HepG2 (cell line): Measurements from ENCODE around the gene AKR1C3. TPM values are rescaled to one million over a fixed set of nuclear protein-coding genes. Genes with fewer than 3 reads are reported as not detected.

Source experiments
- ATAC-seq: fragments of 200-7000 bp; cut with Tn5 transposase; 3 replicates; pipeline ENCODE4 v1.9.1; 2020; ENCODE audit warnings: mild to moderate bottlenecking, moderate library complexity
- BruUV-seq: library from RNA; stranded (reverse); fragments of 400-500 nt; replicated peaks from 2 replicates; lab custom pipeline; 2021; lab: Mats Ljungman, UMichigan
- CTCF ChIA-PET: fragments of 300-600 bp; formaldehyde crosslinking; extraction: SDS; loops from one replicate; lab custom pipeline; 2021; ENCODE audit warnings: low total read pairs, inconsistent platforms, low intra/inter-chr PET ratio; lab: Yijun Ruan, JAX
- POLR2A ChIA-PET: fragments of 350-600 bp; sonication (Branson Sonifier 250); formaldehyde crosslinking; loops from one replicate; lab custom pipeline; 2020; ENCODE audit warnings: antibody characterized with exemption, inconsistent platforms; lab: Yijun Ruan, JAX
- DNase-seq: peaks from one replicate; pipeline ENCODE4 v3.0.0-alpha.2; 2015; ENCODE audit warnings: low spot score
- FAIRE-seq: peaks from 3 replicates; lab custom pipeline; 2011; peaks lifted over from hg19 to GRCh38; lab: Jason Lieb, UNC
- H2AFZ ChIP-seq: one replicate; pipeline ENCODE4 v1.6.1; 2011; ENCODE audit warnings: low read length, inconsistent platforms
- H3K27ac ChIP-seq: fragments of 300-600 bp; 3 replicates; pipeline ENCODE4 v1.8.0; 2011; ENCODE audit warnings: mixed run types, mild to moderate bottlenecking, mixed read lengths, low read length, inconsistent platforms; ENCODE audit not compliant: insufficient read depth; ENCODE audit errors: extremely low read length
- H3K27me3 ChIP-seq, 2 experiments: fragments of 200-600 bp in 1 of 2; 2 replicates in 1 of 2; 3 replicates in 1 of 2; pipeline versions ENCODE4 v1.6.0 to v1.8.0; 2011; ENCODE audit warnings: low read length in 2 of 2, mild to moderate bottlenecking in 2 of 2, moderate library complexity in 2 of 2, inconsistent platforms in 1 of 2; ENCODE audit not compliant: insufficient read depth in 2 of 2, control insufficient read depth in 1 of 2
- H3K36me3 ChIP-seq, 2 experiments: fragments of 200-600 bp in 1 of 2; replicated peaks in 1 of 2; 2 replicates in 1 of 2; 3 replicates in 1 of 2; pipeline versions ENCODE4 v1.5.1 to v1.8.0; 2011; ENCODE audit warnings: low read length in 2 of 2, inconsistent platforms in 1 of 2; ENCODE audit not compliant: insufficient read depth in 2 of 2, control insufficient read depth in 1 of 2
- H3K4me1 ChIP-seq: 2 replicates; pipeline ENCODE4 v1.5.1; 2012; ENCODE audit warnings: low read length, inconsistent platforms; ENCODE audit not compliant: insufficient read depth
- H3K4me2 ChIP-seq: 2 replicates; pipeline ENCODE4 v1.6.0; 2011; ENCODE audit warnings: low read depth, low read length, inconsistent platforms
- H3K4me3 ChIP-seq, 3 experiments: fragments of 200-600 bp in 1 of 3; sonication (generic), shearing (Covaris generic) in 1 of 3; replicated peaks in 1 of 3; 2 replicates each; pipeline ENCODE4 v1.5.1; 2011 to 2016; ENCODE audit warnings: low read length in 3 of 3, inconsistent platforms in 2 of 3, low read depth in 2 of 3, mild to moderate bottlenecking in 2 of 3, control low read depth in 1 of 3, mixed read lengths in 1 of 3; ENCODE audit not compliant: insufficient read depth in 1 of 3
- H3K79me2 ChIP-seq: one replicate; pipeline ENCODE4 v1.6.1; 2011; ENCODE audit warnings: low read length, inconsistent platforms; ENCODE audit not compliant: insufficient read depth
- H3K9ac ChIP-seq: 2 replicates; pipeline ENCODE4 v1.6.0; 2011; ENCODE audit warnings: mild to moderate bottlenecking, low read depth, low read length, inconsistent platforms; ENCODE audit not compliant: insufficient read depth
- H3K9me3 ChIP-seq: 2 replicates; pipeline ENCODE4 v1.5.1; 2012; ENCODE audit warnings: mild to moderate bottlenecking, low read length
- H4K20me1 ChIP-seq: 2 replicates; pipeline ENCODE4 v1.6.0; 2011; ENCODE audit warnings: inconsistent platforms, mild to moderate bottlenecking, low read length, moderate library complexity; ENCODE audit not compliant: insufficient read depth
- AGO1 ChIP-seq: fragments of 200-400 bp; formaldehyde crosslinking; IDR thresholded peaks from 2 replicates; pipeline ENCODE4 v1.6.1; 2017; ENCODE audit warnings: mild to moderate bottlenecking, low read depth, low read length, moderate library complexity; ENCODE audit not compliant: poor library complexity, severe bottlenecking
- CBX5 ChIP-seq: sonication (generic); formaldehyde crosslinking; IDR thresholded peaks from 2 replicates; pipeline ENCODE4 v1.4.0; 2020; ENCODE audit warnings: missing genetic modification reagents, borderline replicate concordance
- FOSL2 ChIP-seq: sonication (generic); formaldehyde crosslinking; IDR thresholded peaks from 2 replicates; pipeline ENCODE4 v1.4.0; 2020; ENCODE audit warnings: missing genetic modification reagents
- FOXJ3 ChIP-seq: sonication (generic); formaldehyde crosslinking; IDR thresholded peaks from 2 replicates; pipeline ENCODE4 v1.4.0; 2020; ENCODE audit warnings: missing genetic modification reagents, mild to moderate bottlenecking, borderline replicate concordance
- FOXK1 ChIP-seq: sonication (generic); formaldehyde crosslinking; IDR thresholded peaks from 2 replicates; pipeline ENCODE4 v1.4.0; 2020; ENCODE audit warnings: low read depth, missing genetic modification reagents, borderline replicate concordance
- FOXP1 ChIP-seq, 2 experiments: fragments of 450-650 bp in 1 of 2; IDR thresholded peaks; 2 replicates each; pipeline ENCODE4 v1.6.1; 2017 to 2018; ENCODE audit warnings: antibody characterized with exemption in 1 of 2
- HDAC1 ChIP-seq: sonication (generic); formaldehyde crosslinking; IDR thresholded peaks from 2 replicates; pipeline ENCODE4 v1.5.1; 2020; ENCODE audit warnings: mild to moderate bottlenecking, missing genetic modification reagents
- NCOA2 ChIP-seq: sonication (generic); formaldehyde crosslinking; IDR thresholded peaks from 2 replicates; pipeline ENCODE4 v1.8.0; 2022; ENCODE audit warnings: inconsistent platforms
- RAD21 ChIP-seq: fragments of 450-650 bp; formaldehyde crosslinking; IDR thresholded peaks from 2 replicates; pipeline ENCODE4 v1.5.0; 2020; ENCODE audit warnings: mild to moderate bottlenecking
- REL ChIP-seq: sonication (generic); formaldehyde crosslinking; conservative IDR thresholded peaks from 2 replicates; pipeline ENCODE4 v1.8.0; 2022; ENCODE audit warnings: mild to moderate bottlenecking, missing genetic modification reagents, moderate library complexity
- SP1 ChIP-seq, 2 experiments: fragments of 450-650 bp in 1 of 2; sonication (generic) in 1 of 2; formaldehyde crosslinking in 1 of 2; IDR thresholded peaks; 2 replicates each; pipeline versions ENCODE4 v1.4.0 to v1.6.1; 2016 to 2020; ENCODE audit warnings: missing genetic modification reagents in 1 of 2
- SRSF9 ChIP-seq: fragments of 200-400 bp; formaldehyde crosslinking; IDR thresholded peaks from 2 replicates; pipeline ENCODE4 v1.6.1; 2018; ENCODE audit warnings: borderline replicate concordance, mild to moderate bottlenecking, low read depth, low read length; ENCODE audit not compliant: insufficient read depth, poor library complexity, severe bottlenecking
- STAG1 ChIP-seq: sonication (generic); formaldehyde crosslinking; IDR thresholded peaks from 2 replicates; pipeline ENCODE4 v1.4.0; 2020; ENCODE audit warnings: missing genetic modification reagents
- TIGD3 ChIP-seq: sonication (generic); formaldehyde crosslinking; IDR thresholded peaks from 2 replicates; pipeline ENCODE4 v1.5.1; 2020; ENCODE audit warnings: mild to moderate bottlenecking, missing genetic modification reagents, borderline replicate concordance
- YY1 ChIP-seq: IDR thresholded peaks from 2 replicates; pipeline ENCODE4 v1.6.1; 2011; ENCODE audit warnings: low read length, low read depth, moderate library complexity, mild to moderate bottlenecking; ENCODE audit not compliant: insufficient read depth, insufficient replicate concordance
- ZFAT ChIP-seq: sonication (generic); formaldehyde crosslinking; conservative IDR thresholded peaks from 2 replicates; pipeline ENCODE4 v1.8.1; 2023; ENCODE audit warnings: missing genetic modification reagents, inconsistent platforms
- ZNF264 ChIP-seq: sonication (generic); formaldehyde crosslinking; IDR thresholded peaks from 2 replicates; pipeline ENCODE4 v1.4.0; 2020; ENCODE audit warnings: missing genetic modification reagents
- ZNF75D ChIP-seq: sonication (generic); formaldehyde crosslinking; IDR thresholded peaks from 2 replicates; pipeline ENCODE4 v1.8.1; 2023; ENCODE audit warnings: missing genetic modification reagents, mild to moderate bottlenecking, borderline replicate concordance
- WGBS: methylation state at CpG from one replicate; pipeline ENCODE4 v1.1.6; 2017; ENCODE audit warnings: low lambda C conversion rate; 5-methylcytosine and 5-hydroxymethylcytosine counted together
- in situ Hi-C: cut with HindIII; loops from 2 replicates; pipeline ENCODE4 v1.10.0; 2017; ENCODE audit warnings: low pct_unique_long_range_greater_than_20kb; ENCODE audit not compliant: extremely low pct_ligation_motif_present
- intact Hi-C: fragments of 100-400 bp; cut with micrococcal nuclease; formaldehyde crosslinking; loops from one replicate; pipeline ENCODE4 v1.10.0; 2022; ENCODE audit not compliant: unreplicated experiment
- polyA plus RNA-seq, 8 experiments: library from polyadenylated mRNA; depleted of rRNA in 3 of 8; stranded (reverse) in 7 of 8; unstranded in 1 of 8; fragments of >200 nt; fragmentation: Illumina TruSeq in 4 of 8; extraction: Trizol in 4 of 8; gene quantifications; 2 replicates each; pipeline versions ENCODE4 v1.2.1 to v1.2.3, GENCODE V29; 2011 to 2016; ENCODE audit warnings: low read depth in 4 of 8, missing spikeins in 1 of 8, mixed read lengths in 1 of 8; ENCODE audit not compliant: insufficient read depth in 1 of 8
- total RNA-seq, 5 experiments: library from RNA; depleted of rRNA; stranded (reverse); fragments of >200 nt; fragmentation: Illumina TruSeq; extraction: Trizol; gene quantifications; 2 replicates each; pipeline ENCODE4 v1.2.3, GENCODE V29; 2016; ENCODE audit warnings: low read depth in 1 of 5
- TF ChIP-seq, protein P1 (sequence below): sonication (generic); formaldehyde crosslinking; conservative IDR thresholded peaks from 2 replicates; pipeline ENCODE4 v1.4.0; 2020; ENCODE audit warnings: missing genetic modification reagents
- TF ChIP-seq, protein P2 (sequence below): sonication (generic); formaldehyde crosslinking; IDR thresholded peaks from 2 replicates; pipeline ENCODE4 v1.4.0; 2020; ENCODE audit warnings: mild to moderate bottlenecking, missing genetic modification reagents

AKR1C3 gene
- total and polyA plus RNA-seq, 2 of the 13 experiments (the other 11 are each of a cell fraction or from before 2014, with no cell fraction given), result 368 to 532 TPM

- Histone ChIP-seq H3K9ac (no peak overlapping the region), H3K79me2 (peaks cover 8% of the 10 kb centered on the region), H3K9me3 (peaks cover 28% of the 10 kb centered on the region), H3K4me2 (no peak overlapping the region), H3K27ac (no peak overlapping the region), H3K4me3 (no peak overlapping the region), H3K36me3 (no peaks in the 10 kb centered on the region), H3K4me1 (peaks cover 26% of the 10 kb centered on the region), H2AFZ (no peak overlapping the region), H3K27me3 (no peaks in the 10 kb centered on the region; a peak in 1 of 5 replicates), H4K20me1 (no peaks in the 10 kb centered on the region)
- intact Hi-C loops, result loop anchor here (5.0 to 10.0 kb wide), 2 partner anchors 73 to 285 kb away; no protein-coding TSS in a partner anchor
- no TSS peak for BruUV-seq
- ChIA-PET POLR2A (interaction anchor here (0.7 to 2.1 kb wide), 7 partner anchors 8 to 155 kb away, joined by 3 to 8 read pairs (median 3); no protein-coding TSS in a partner anchor), CTCF (interaction anchor here (1.5 kb wide), 1 partner anchor 194 kb away, joined by 5 read pairs; no protein-coding TSS in a partner anchor)
- DNase-seq (peak; percentile 43), FAIRE-seq (peak; percentile 21), ATAC-seq (peak; percentile 66)
- WGBS, result 59% methylated on average over 4 of the region's 4 CpGs
- in situ Hi-C loops, result loop anchor here (10.0 kb wide), 2 partner anchors 195 to 245 kb away; no protein-coding TSS in a partner anchor
- TF ChIP-seq RAD21 (CRISPR knock-in tag) (peak; percentile 12; the same call in 1 of the 2 replicates), SRSF9 (no peak), ZFAT (CRISPR knock-in tag) (no peak), FOXP1 (IDR thresholded peaks at IDR 0.05) (0 out of 2 replicates have a peak, but pooled peaks have one; percentile 10), FOXP1 (CRISPR knock-in tag; IDR thresholded peaks at IDR 0.05) (0 out of 2 replicates have a peak, but pooled peaks have one; percentile 36), HDAC1 (no peak), ZNF264 (0 out of 2 replicates have a peak, but pooled peaks have one; percentile 44), FOXJ3 (CRISPR knock-in tag) (0 out of 2 replicates have a peak, but pooled peaks have one; percentile 47), ZNF75D (CRISPR knock-in tag) (no peak), FOSL2 (CRISPR knock-in tag) (0 out of 2 replicates have a peak, but pooled peaks have one; percentile 11), CBX5 (CRISPR knock-in tag) (0 out of 2 replicates have a peak, but pooled peaks have one; percentile 37), TIGD3 (CRISPR knock-in tag) (no peak), FOXK1 (CRISPR knock-in tag) (peak; percentile 19; the same call in 1 of the 2 replicates), STAG1 (CRISPR knock-in tag) (peak; percentile 70), NCOA2 (CRISPR knock-in tag) (no peak), SP1 (IDR thresholded peaks at IDR 0.05) (no peak), SP1 (CRISPR knock-in tag; IDR thresholded peaks at IDR 0.05) (no peak), YY1 (no peak), REL (CRISPR knock-in tag) (no peak), AGO1 (no peak)
- TF ChIP-seq, protein P1, sequence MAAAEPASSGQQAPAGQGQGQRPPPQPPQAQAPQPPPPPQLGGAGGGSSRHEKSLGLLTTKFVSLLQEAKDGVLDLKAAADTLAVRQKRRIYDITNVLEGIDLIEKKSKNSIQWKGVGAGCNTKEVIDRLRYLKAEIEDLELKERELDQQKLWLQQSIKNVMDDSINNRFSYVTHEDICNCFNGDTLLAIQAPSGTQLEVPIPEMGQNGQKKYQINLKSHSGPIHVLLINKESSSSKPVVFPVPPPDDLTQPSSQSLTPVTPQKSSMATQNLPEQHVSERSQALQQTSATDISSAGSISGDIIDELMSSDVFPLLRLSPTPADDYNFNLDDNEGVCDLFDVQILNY (CRISPR knock-in tag), result no peak
- TF ChIP-seq, protein P2, sequence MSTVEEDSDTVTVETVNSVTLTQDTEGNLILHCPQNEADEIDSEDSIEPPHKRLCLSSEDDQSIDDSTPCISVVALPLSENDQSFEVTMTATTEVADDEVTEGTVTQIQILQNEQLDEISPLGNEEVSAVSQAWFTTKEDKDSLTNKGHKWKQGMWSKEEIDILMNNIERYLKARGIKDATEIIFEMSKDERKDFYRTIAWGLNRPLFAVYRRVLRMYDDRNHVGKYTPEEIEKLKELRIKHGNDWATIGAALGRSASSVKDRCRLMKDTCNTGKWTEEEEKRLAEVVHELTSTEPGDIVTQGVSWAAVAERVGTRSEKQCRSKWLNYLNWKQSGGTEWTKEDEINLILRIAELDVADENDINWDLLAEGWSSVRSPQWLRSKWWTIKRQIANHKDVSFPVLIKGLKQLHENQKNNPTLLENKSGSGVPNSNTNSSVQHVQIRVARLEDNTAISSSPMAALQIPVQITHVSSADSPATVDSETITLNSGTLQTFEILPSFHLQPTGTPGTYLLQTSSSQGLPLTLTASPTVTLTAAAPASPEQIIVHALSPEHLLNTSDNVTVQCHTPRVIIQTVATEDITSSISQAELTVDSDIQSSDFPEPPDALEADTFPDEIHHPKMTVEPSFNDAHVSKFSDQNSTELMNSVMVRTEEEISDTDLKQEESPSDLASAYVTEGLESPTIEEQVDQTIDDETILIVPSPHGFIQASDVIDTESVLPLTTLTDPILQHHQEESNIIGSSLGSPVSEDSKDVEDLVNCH (CRISPR knock-in tag), result no peak
These were observed 4.3 kb upstream of the AKR1C3 start for GRCh38 chr10:5089865-5090264.
